Hematopoietic multipotent progenitor cell treated with erythropoietin and hydrocortisone succinate and interleukin-3 and kit ligand, for 6 days (in vitro differentiated cells): ENCODE data around the gene PIK3CG.
"Not testable (repeated sequence)": the region's sequence is repeated elsewhere in the genome, so short reads cannot be mapped to it uniquely, and the experiment has no call there.

Source experiments
- DNase-seq: peaks from one replicate; pipeline ENCODE4 v3.0.0-alpha.2; 2015

The PIK3CG gene

GRCh38 chr7:106888204-106888603, 23.1 kb downstream of the PIK3CG start:
- no peak for DNase-seq

- DNase-seq, result no peak
Observed at GRCh38 chr7:106890952-106891351, 25.9 kb downstream of the PIK3CG start.

- DNase-seq, result peak; percentile 40
Observed at GRCh38 chr7:106891548-106892410, 26.7 kb downstream of the PIK3CG start.

- no peak for DNase-seq
Observed at GRCh38 chr7:106893591-106893990, 28.5 kb downstream of the PIK3CG start.

GRCh38 chr7:106895246-106895864, 30.3 kb downstream of the PIK3CG start:
- peak; percentile 26 for DNase-seq

GRCh38 chr7:106896231-106896630, 31.1 kb downstream of the PIK3CG start:
- DNase-seq, result no peak

- not testable (repeated sequence) for DNase-seq
Observed at GRCh38 chr7:106897553-106897952, 32.5 kb downstream of the PIK3CG start.

GRCh38 chr7:106898967-106899366, 33.9 kb downstream of the PIK3CG start:
- not testable (repeated sequence) for DNase-seq

- peak; percentile 33 for DNase-seq
Observed at GRCh38 chr7:106901828-106902441, 36.9 kb downstream of the PIK3CG start.

- DNase-seq, result no peak
Observed at GRCh38 chr7:106905734-106906133, 40.7 kb downstream of the PIK3CG start.

- DNase-seq, result no peak
Observed at GRCh38 chr7:106911959-106912358, 46.9 kb downstream of the PIK3CG start.

- no peak for DNase-seq
Observed at GRCh38 chr7:106914018-106914607, 49.0 kb downstream of the PIK3CG start.

- no peak for DNase-seq
Observed at GRCh38 chr7:106915407-106915806, 50.3 kb downstream of the PIK3CG start.

GRCh38 chr7:106915873-106916272, 50.8 kb downstream of the PIK3CG start:
- DNase-seq, result no peak

- DNase-seq, result no peak
Observed at GRCh38 chr7:106916679-106917078, 51.6 kb downstream of the PIK3CG start.

- peak; percentile 64 for DNase-seq
Observed at GRCh38 chr7:106918991-106919390, 53.9 kb downstream of the PIK3CG start.

- not testable (repeated sequence) for DNase-seq
Observed at GRCh38 chr7:106924468-106924867, 59.4 kb downstream of the PIK3CG start.

GRCh38 chr7:106926892-106927291, 61.8 kb downstream of the PIK3CG start:
- DNase-seq, result no peak

- no peak for DNase-seq
Observed at GRCh38 chr7:106927536-106927935, 62.5 kb downstream of the PIK3CG start.

- DNase-seq, result not testable (repeated sequence)
Observed at GRCh38 chr7:106929616-106930015, 64.5 kb downstream of the PIK3CG start.

GRCh38 chr7:106936236-106936635, 71.2 kb downstream of the PIK3CG start:
- no peak for DNase-seq

GRCh38 chr7:106938122-106938521, 73.0 kb downstream of the PIK3CG start:
- not testable (repeated sequence) for DNase-seq

- no peak for DNase-seq
Observed at GRCh38 chr7:106938803-106939202, 73.7 kb downstream of the PIK3CG start.
